CD8-positive, alpha-beta memory T cell (primary cell): ENCODE results near the gene ARHGEF28. TPM values are rescaled to one million over a fixed set of nuclear protein-coding genes. Genes with fewer than 3 reads are reported as not detected.

Experiments
- CTCF ChIA-PET: fragments of 350-600 bp; sonication (Branson Sonifier 250); formaldehyde crosslinking; loops from one replicate; lab custom pipeline; 2021; ENCODE audit warnings: antibody characterized with exemption; lab: Charles Lee
- POLR2A ChIA-PET: fragments of 350-600 bp; sonication (Branson Sonifier 250); formaldehyde crosslinking; loops from one replicate; lab custom pipeline; 2021; ENCODE audit warnings: antibody characterized with exemption; lab: Charles Lee
- DNase-seq, 5 donors: peaks; one replicate each; pipeline versions ENCODE4 v3.0.0 to v3.0.0-alpha.2; 2020 to 2022; ENCODE audit warnings: mixed read lengths in 1 of 5
- H3K27ac ChIP-seq: one replicate; pipeline ENCODE4 v1.7.0; 2013; ENCODE audit warnings: low read depth, mild to moderate bottlenecking, low read length, moderate library complexity
- H3K27me3 ChIP-seq: 2 replicates; pipeline ENCODE4 v1.7.0; 2013; ENCODE audit warnings: low read length, mild to moderate bottlenecking; ENCODE audit not compliant: insufficient read depth, poor library complexity, severe bottlenecking
- H3K36me3 ChIP-seq: 2 replicates; pipeline ENCODE4 v1.7.0; 2013; ENCODE audit warnings: mild to moderate bottlenecking, low read length, moderate library complexity; ENCODE audit not compliant: insufficient read depth
- H3K4me1 ChIP-seq: 2 replicates; pipeline ENCODE4 v1.7.0; 2013; ENCODE audit warnings: mild to moderate bottlenecking, low read length, moderate library complexity; ENCODE audit not compliant: insufficient read depth
- H3K4me3 ChIP-seq: 2 replicates; pipeline ENCODE4 v1.7.0; 2013; ENCODE audit warnings: mild to moderate bottlenecking, low read length
- H3K9me3 ChIP-seq: 2 replicates; pipeline ENCODE4 v1.7.0; 2013; ENCODE audit warnings: mild to moderate bottlenecking, low read length
- H3K27ac Mint-ChIP-seq, 8 donors: one replicate each; pipeline ENCODE4 v1.8.0; 2020 to 2021; ENCODE audit warnings: mixed read lengths in 8 of 8, mild to moderate bottlenecking in 6 of 8, inconsistent platforms in 3 of 8, moderate library complexity in 3 of 8
- H3K27me3 Mint-ChIP-seq, 2 donors: one replicate each; pipeline ENCODE4 v1.8.0; 2020 to 2021; ENCODE audit warnings: mixed read lengths in 2 of 2, mild to moderate bottlenecking in 1 of 2, moderate library complexity in 1 of 2
- H3K36me3 Mint-ChIP-seq, 3 donors: one replicate each; pipeline ENCODE4 v1.8.0; 2020 to 2021; ENCODE audit warnings: mixed read lengths in 3 of 3, inconsistent platforms in 1 of 3, mild to moderate bottlenecking in 1 of 3
- H3K4me1 Mint-ChIP-seq, 3 donors: one replicate each; pipeline ENCODE4 v1.8.0; 2020 to 2021; ENCODE audit warnings: mixed read lengths in 3 of 3, inconsistent platforms in 1 of 3, mild to moderate bottlenecking in 1 of 3
- H3K4me3 Mint-ChIP-seq, 7 donors: one replicate each; pipeline ENCODE4 v1.8.0; 2020 to 2021; ENCODE audit warnings: mixed read lengths in 7 of 7, mild to moderate bottlenecking in 6 of 7, moderate library complexity in 4 of 7, inconsistent platforms in 2 of 7
- H3K9me3 Mint-ChIP-seq, 5 donors: one replicate each; pipeline ENCODE4 v1.8.0; 2020 to 2022; ENCODE audit warnings: mixed read lengths in 5 of 5, mild to moderate bottlenecking in 3 of 5, moderate library complexity in 2 of 5, inconsistent platforms in 1 of 5
- polyA plus RNA-seq: library from polyadenylated mRNA; unstranded; fragments of 300-500 nt; fragmentation: Illumina TruSeq; gene quantifications from one replicate; pipeline ENCODE4 v1.2.3, GENCODE V29; 2021
- total RNA-seq, 2 experiments: library from RNA; stranded (reverse); gene quantifications; one replicate each; pipeline ENCODE4 v1.2.3, GENCODE V29; 2021

The ARHGEF28 gene
- total and polyA plus RNA-seq, 3 experiments from 2014 or later = 0.24 to 0.28 (median 0.27) TPM

DNA sequence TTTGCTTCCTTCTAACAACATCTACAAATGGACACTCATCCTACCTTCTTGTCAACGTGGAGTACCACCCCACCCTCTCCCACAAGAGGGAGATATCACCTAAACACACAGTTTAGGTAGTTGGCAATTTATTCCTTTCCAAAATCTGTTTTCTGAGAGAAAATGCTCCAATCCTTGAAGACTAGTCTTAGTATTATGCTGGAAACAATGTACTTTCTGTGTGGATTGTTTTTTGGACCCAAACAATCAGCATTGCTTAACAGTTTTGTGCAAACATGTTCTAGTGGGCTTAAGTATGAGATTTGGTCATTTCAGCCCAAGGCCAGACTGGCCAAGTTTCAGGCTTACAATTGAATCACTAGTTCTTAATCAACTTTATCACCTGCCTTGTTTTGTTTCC lies 359.1 kb downstream of the ARHGEF28 start:
- CTCF ChIA-PET = no interaction called here
- Mint-ChIP-seq H3K9me3 (no peaks in the 10 kb centered on the region), H3K27ac (no peak overlapping the region), H3K27me3 (peaks cover 0 to 17% of the 10 kb centered on the region in 2 donors), H3K4me3 (no peak overlapping the region), H3K4me1 (no peaks in the 10 kb centered on the region), H3K36me3 (no peaks in the 10 kb centered on the region)
- no peaks in the 10 kb centered on the region for H3K9me3 ChIP-seq
- no peak overlapping the region for H3K4me3 ChIP-seq
- no peaks in the 10 kb centered on the region for H3K36me3 ChIP-seq
- no peak overlapping the region for H3K27ac ChIP-seq
- peaks cover 3% of the 10 kb centered on the region for H3K27me3 ChIP-seq
- no peak for DNase-seq
- no peaks in the 10 kb centered on the region for H3K4me1 ChIP-seq
- POLR2A ChIA-PET = no interaction called here

GRCh38 chr5:73986729-73987128 lies 360.7 kb downstream of the ARHGEF28 start:
- Histone ChIP-seq H3K9me3 (no peaks in the 10 kb centered on the region), H3K27me3 (peaks cover 3% of the 10 kb centered on the region), H3K36me3 (no peaks in the 10 kb centered on the region), H3K27ac (no peak overlapping the region), H3K4me3 (no peak overlapping the region), H3K4me1 (no peaks in the 10 kb centered on the region)
- CTCF ChIA-PET = no interaction called here
- Mint-ChIP-seq H3K4me1 (no peaks in the 10 kb centered on the region), H3K27me3 (peaks cover 0 to 24% of the 10 kb centered on the region in 2 donors), H3K9me3 (no peaks in the 10 kb centered on the region), H3K27ac (no peak overlapping the region), H3K36me3 (no peaks in the 10 kb centered on the region), H3K4me3 (no peak overlapping the region)
- POLR2A ChIA-PET = no interaction called here
- no peak for DNase-seq

GRCh38 chr5:73987915-73988314 lies 361.9 kb downstream of the ARHGEF28 start:
- H3K9me3 Mint-ChIP-seq = peaks cover 0 to 4% (median 0%) of the 10 kb centered on the region in 5 donors
- Histone ChIP-seq H3K27ac (no peak overlapping the region), H3K9me3 (no peaks in the 10 kb centered on the region), H3K36me3 (no peaks in the 10 kb centered on the region), H3K4me1 (no peaks in the 10 kb centered on the region), H3K4me3 (no peak overlapping the region), H3K27me3 (peaks cover 3% of the 10 kb centered on the region)
- CTCF ChIA-PET = no interaction called here
- no peak overlapping the region for H3K27ac Mint-ChIP-seq
- H3K27me3 Mint-ChIP-seq = peaks cover 4 to 32% of the 10 kb centered on the region in 2 donors
- no peaks in the 10 kb centered on the region for H3K4me1 Mint-ChIP-seq
- no peak for DNase-seq
- H3K4me3 Mint-ChIP-seq = no peak overlapping the region
- POLR2A ChIA-PET = no interaction called here
- H3K36me3 Mint-ChIP-seq = no peaks in the 10 kb centered on the region

DNA sequence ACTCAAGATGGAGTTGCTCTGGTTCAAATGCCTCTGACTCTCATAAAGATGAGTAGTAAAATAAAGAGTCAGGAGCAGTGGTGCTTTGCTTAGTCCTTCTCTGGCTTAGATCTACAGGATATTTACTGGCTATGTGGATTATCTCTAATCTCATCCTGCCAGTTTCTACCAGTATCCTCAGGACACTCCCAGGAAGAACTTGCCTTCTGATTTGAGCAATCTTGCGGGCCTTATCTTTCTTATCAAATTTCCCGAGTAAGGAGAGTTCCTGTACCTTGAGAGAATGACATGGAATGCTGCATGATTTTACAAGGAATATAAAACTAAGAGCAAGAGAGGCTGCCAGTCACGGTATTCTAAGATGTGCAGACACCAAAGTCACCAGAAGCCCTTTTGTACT lies 364.0 kb downstream of the ARHGEF28 start:
- Mint-ChIP-seq H3K9me3 (peaks cover 2 to 7% (median 4%) of the 10 kb centered on the region in 5 donors), H3K4me1 (no peaks in the 10 kb centered on the region), H3K36me3 (no peaks in the 10 kb centered on the region), H3K4me3 (no peak overlapping the region), H3K27ac (no peak overlapping the region), H3K27me3 (peaks cover 4 to 35% of the 10 kb centered on the region in 2 donors)
- DNase-seq = no peak
- H3K4me3 ChIP-seq = no peak overlapping the region
- no peaks in the 10 kb centered on the region for H3K9me3 ChIP-seq
- H3K4me1 ChIP-seq = no peaks in the 10 kb centered on the region
- CTCF ChIA-PET = no interaction called here
- H3K27me3 ChIP-seq = no peaks in the 10 kb centered on the region
- H3K36me3 ChIP-seq = no peaks in the 10 kb centered on the region
- POLR2A ChIA-PET = no interaction called here
- no peak overlapping the region for H3K27ac ChIP-seq

Other genes with a start within 250 kb of the ARHGEF28 start
- gene FOXD1, start 177.4 kb upstream of the ARHGEF28 start, total RNA-seq = under 1 TPM; 0.09 to 0.22 TPM
- not detected for gene FOXD1, start 177.4 kb upstream of the ARHGEF28 start, polyA plus RNA-seq
- gene BTF3, start 127.8 kb upstream of the ARHGEF28 start, total RNA-seq = 1,000 to 10,000 TPM; 1,052 to 1,053 TPM
- 675 TPM for gene BTF3, start 127.8 kb upstream of the ARHGEF28 start, polyA plus RNA-seq
- gene ANKRA2, start 60.6 kb upstream of the ARHGEF28 start, total RNA-seq = 10 to 100 TPM; 16.4 to 22.3 TPM
- 17.2 TPM for gene ANKRA2, start 60.6 kb upstream of the ARHGEF28 start, polyA plus RNA-seq
- gene UTP15, start 60.5 kb upstream of the ARHGEF28 start, total RNA-seq = 10 to 100 TPM; 53.4 to 56.5 TPM
- gene UTP15, start 60.5 kb upstream of the ARHGEF28 start, polyA plus RNA-seq = 8.9 TPM